Activated CD8-positive, alpha-beta T cell treated with anti-CD3 and anti-CD28 coated beads for 36 hours (primary cell): ENCODE data around the gene TANK. TPM values are rescaled to one million over a fixed set of nuclear protein-coding genes. Genes with fewer than 3 reads are reported as not detected.

Source experiments
- ATAC-seq: fragments of 200-7000 bp; cut with Tn5 transposase; one replicate; pipeline ENCODE4 v1.10.0; 2021; ENCODE audit warnings: mild to moderate bottlenecking, moderate library complexity
- CTCF ChIA-PET: fragments of 350-600 bp; sonication (Branson Sonifier 250); formaldehyde crosslinking; loops from one replicate; lab custom pipeline; 2021; ENCODE audit warnings: antibody characterized with exemption; lab: Charles Lee
- POLR2A ChIA-PET: fragments of 350-600 bp; sonication (Branson Sonifier 250); formaldehyde crosslinking; loops from one replicate; lab custom pipeline; 2021; ENCODE audit warnings: antibody characterized with exemption; lab: Charles Lee
- DNase-seq: peaks from one replicate; pipeline ENCODE4 v3.0.0-alpha.2; 2020
- H3K27ac Mint-ChIP-seq: one replicate; pipeline ENCODE4 v1.8.0; 2021; ENCODE audit warnings: mild to moderate bottlenecking, mixed read lengths
- H3K27me3 Mint-ChIP-seq: one replicate; pipeline ENCODE4 v1.8.0; 2021; ENCODE audit warnings: mixed read lengths
- H3K36me3 Mint-ChIP-seq: one replicate; pipeline ENCODE4 v1.8.0; 2021; ENCODE audit warnings: low read depth, mixed read lengths
- H3K4me1 Mint-ChIP-seq: one replicate; pipeline ENCODE4 v1.8.0; 2021; ENCODE audit warnings: low read depth, mixed read lengths
- H3K4me3 Mint-ChIP-seq: one replicate; pipeline ENCODE4 v1.8.0; 2021; ENCODE audit warnings: mild to moderate bottlenecking, moderate library complexity, mixed read lengths
- H3K9me3 Mint-ChIP-seq: one replicate; pipeline ENCODE4 v1.8.0; 2021; ENCODE audit warnings: mixed read lengths
- intact Hi-C: fragments of 100-400 bp; cut with micrococcal nuclease; formaldehyde crosslinking; loops from one replicate; pipeline ENCODE4 v1.10.0; 2022
- total RNA-seq, 2 experiments: library from RNA; stranded (reverse); gene quantifications; one replicate each; pipeline ENCODE4 v1.2.3, GENCODE V29; 2021
- TF ChIP-seq, protein P1 (sequence below): fragments of 200-600 bp; IDR thresholded peaks from one replicate; pipeline ENCODE4 v1.8.0; 2022; ENCODE audit warnings: antibody characterized with exemption, mild to moderate bottlenecking

Gene TANK
- total RNA-seq, 2 experiments from 2014 or later, result 49.2 to 51.6 TPM

DNA sequence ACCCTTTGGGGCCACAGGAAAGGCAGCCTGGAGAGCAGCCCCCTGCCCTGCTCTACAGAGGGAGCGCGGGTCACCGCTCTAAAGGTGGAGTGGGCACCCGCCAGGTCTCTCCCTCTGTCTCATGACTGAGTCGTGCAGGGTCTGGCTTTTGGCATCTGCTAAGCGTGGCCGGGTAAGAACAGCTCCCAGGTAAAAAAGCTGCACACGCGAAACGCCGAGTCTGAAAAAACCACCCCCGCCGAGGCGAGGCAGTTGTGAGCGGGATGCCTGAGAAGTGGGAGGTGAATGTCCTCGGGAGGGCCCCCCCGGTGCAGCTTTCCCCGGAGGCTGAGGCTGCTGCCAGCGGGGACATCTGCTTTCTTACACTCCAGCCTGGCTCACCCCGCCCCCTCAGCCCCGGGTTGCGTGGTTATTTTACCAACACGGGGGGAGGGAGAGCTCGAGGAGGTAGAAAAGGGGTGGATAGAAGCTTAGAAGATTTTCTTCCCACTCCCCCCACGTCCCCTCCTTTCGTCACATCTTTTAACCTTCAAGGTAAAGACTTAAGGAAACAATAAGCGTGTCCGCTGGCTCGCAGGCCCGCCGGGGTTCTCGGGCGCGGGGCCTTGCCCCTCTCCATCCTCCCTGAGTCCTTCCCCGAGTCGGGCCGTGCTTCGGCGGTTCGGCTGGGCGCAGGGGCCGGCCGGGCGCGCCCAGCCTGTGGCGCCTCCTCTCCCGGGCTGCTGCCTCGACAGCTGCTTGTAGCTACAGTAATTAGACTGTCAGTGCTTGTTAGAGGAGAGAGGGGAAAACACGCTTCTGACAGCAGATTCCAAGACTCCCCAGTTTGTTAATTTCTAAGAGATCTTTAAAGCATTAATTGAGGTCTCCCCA lies 77.4 kb downstream of the TANK start:
- peak; percentile 68 for DNase-seq
- Mint-ChIP-seq H3K4me1 (peaks cover 33% of the 10 kb centered on the region), H3K4me3 (peak overlapping the region; percentile 84), H3K27ac (peak overlapping the region; percentile 74), H3K27me3 (no peaks in the 10 kb centered on the region), H3K36me3 (peaks cover 14% of the 10 kb centered on the region), H3K9me3 (no peaks in the 10 kb centered on the region)
- ChIA-PET POLR2A (interaction anchor here (1.2 kb wide), 1 partner anchor 11 kb away, joined by 4 read pairs; no protein-coding TSS in a partner anchor), CTCF (interaction anchor here (0.9 to 1.5 kb wide), 6 partner anchors 9 to 53 kb away, joined by 4 to 8 read pairs (median 4); no protein-coding TSS in a partner anchor)
- peak; percentile 67 for ATAC-seq
- intact Hi-C loops, result loop anchor here (5.0 kb wide), 1 partner anchor 35 kb away; no protein-coding TSS in a partner anchor
- TF ChIP-seq, protein P1, sequence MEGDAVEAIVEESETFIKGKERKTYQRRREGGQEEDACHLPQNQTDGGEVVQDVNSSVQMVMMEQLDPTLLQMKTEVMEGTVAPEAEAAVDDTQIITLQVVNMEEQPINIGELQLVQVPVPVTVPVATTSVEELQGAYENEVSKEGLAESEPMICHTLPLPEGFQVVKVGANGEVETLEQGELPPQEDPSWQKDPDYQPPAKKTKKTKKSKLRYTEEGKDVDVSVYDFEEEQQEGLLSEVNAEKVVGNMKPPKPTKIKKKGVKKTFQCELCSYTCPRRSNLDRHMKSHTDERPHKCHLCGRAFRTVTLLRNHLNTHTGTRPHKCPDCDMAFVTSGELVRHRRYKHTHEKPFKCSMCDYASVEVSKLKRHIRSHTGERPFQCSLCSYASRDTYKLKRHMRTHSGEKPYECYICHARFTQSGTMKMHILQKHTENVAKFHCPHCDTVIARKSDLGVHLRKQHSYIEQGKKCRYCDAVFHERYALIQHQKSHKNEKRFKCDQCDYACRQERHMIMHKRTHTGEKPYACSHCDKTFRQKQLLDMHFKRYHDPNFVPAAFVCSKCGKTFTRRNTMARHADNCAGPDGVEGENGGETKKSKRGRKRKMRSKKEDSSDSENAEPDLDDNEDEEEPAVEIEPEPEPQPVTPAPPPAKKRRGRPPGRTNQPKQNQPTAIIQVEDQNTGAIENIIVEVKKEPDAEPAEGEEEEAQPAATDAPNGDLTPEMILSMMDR, result no peak

DNA sequence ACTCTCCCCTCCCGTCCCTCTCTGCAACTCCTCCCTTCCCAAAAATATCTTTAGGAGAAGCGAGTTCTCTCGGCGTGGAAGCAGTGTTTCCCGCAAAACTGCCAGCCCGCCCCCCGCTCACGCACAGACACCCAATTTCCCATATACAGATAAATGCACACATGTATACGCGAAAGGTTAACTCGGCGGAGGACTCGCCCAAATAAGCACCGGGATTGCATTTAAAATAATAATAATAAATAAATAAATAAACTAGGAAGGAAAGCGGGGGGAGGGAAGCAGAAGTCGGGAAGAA lies 78.0 kb downstream of the TANK start:
- Mint-ChIP-seq H3K36me3 (peaks cover 14% of the 10 kb centered on the region), H3K27ac (peak overlapping the region; percentile 74), H3K4me3 (peak overlapping the region; percentile 84), H3K9me3 (no peaks in the 10 kb centered on the region), H3K4me1 (peaks cover 38% of the 10 kb centered on the region), H3K27me3 (no peaks in the 10 kb centered on the region)
- DNase-seq (no peak), ATAC-seq (no peak)
- intact Hi-C loops, result loop anchor here (5.0 kb wide), 1 partner anchor 34 kb away; no protein-coding TSS in a partner anchor
- TF ChIP-seq, protein P1, result no peak
- POLR2A ChIA-PET, result interaction anchor here (1.2 kb wide), 1 partner anchor 11 kb away, joined by 4 read pairs; no protein-coding TSS in a partner anchor
- CTCF ChIA-PET, result interaction anchor here (1.5 kb wide), 2 partner anchors 15 to 54 kb away, joined by 4 to 8 read pairs; no protein-coding TSS in a partner anchor

DNA sequence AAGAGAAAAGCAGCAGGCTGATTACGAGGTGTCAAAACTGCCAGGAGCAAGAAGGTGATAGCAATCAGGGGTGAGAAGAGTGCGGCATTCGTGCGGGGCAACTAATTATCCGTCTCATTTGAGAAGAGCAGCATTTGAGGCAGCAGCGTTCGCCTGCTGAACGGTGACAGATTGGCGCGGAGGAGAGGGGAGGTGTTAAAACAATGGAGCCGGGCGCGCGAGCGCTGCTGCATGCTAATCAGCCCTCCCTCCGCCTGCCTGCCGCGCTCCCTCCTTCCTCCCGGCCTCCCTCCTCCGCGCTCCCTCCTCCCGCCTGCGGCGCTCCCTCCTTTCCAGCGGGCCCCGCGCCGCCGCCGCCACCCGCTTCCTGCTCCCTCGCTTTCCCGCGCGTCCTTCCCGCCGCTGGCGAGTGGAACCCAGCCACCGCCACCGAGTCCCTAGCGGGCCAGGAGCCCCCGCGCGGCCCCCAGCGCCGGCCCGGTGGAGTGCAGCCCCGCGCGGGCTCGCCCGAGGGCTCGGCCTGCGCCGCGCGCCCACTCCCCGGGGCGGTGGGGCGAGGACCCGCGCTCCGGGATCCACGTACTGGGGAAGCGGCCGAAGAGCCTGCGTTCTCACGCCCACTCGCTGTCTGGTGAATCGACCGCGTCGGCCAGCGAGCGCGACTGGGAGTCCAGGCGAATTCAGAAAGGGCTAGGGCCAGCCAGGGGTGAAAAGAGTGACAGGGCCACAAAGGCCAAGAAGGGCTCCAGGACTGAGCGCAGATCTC lies 78.5 kb downstream of the TANK start:
- TF ChIP-seq, protein P1, result no peak
- peak overlapping the region; percentile 74 for H3K27ac Mint-ChIP-seq
- H3K4me3 Mint-ChIP-seq, result peak overlapping the region; percentile 84
- ChIA-PET POLR2A (no interaction called here), CTCF (interaction anchor here (1.6 kb wide), 1 partner anchor 12 kb away, joined by 6 read pairs; no protein-coding TSS in a partner anchor)
- intact Hi-C loops, result loop anchor here (5.0 kb wide), 1 partner anchor 34 kb away; no protein-coding TSS in a partner anchor
- DNase-seq, result peak; percentile 76
- peak; percentile 60 for ATAC-seq
- no peaks in the 10 kb centered on the region for H3K9me3 Mint-ChIP-seq
- no peaks in the 10 kb centered on the region for H3K27me3 Mint-ChIP-seq
- peaks cover 42% of the 10 kb centered on the region for H3K4me1 Mint-ChIP-seq
- H3K36me3 Mint-ChIP-seq, result peaks cover 14% of the 10 kb centered on the region

DNA sequence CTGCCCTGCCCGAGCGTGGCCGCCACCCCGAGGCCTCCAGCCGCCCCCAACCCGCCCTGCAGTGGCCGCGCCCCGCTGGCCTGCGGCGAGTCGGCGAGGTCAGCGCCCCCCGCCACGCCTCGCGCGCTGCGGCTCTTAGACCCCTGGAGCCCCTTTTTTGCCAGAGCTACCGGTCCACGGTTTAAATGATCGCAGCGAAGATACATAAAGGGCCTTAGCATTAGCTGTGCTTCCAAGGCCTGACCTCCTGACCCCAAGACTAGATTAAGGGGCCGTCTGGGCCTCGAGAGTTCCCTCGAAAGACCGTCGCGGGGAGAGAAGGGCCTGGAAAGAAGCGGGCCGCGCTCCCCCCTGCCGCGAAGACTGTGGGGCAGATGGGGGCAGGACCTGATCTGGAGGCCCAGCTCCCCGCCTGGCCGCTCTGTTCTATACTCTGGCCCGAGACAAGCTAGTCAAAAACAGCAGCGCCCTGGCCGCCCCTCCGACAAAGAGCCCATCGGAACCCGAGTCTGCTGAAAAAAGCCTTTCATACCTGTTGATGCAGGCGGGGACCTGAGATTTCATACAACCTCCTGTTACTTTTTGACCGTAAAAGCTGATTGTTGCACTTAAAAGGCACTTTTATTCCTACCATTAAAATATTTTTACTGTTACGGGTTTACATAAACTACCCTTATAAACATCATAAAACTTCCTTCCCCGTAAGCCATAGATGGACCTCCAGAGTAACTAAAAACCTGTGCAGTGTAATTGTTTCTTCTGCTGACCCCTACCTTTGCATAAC lies 79.3 kb downstream of the TANK start:
- H3K36me3 Mint-ChIP-seq, result peaks cover 14% of the 10 kb centered on the region
- ATAC-seq (no peak), DNase-seq (no peak)
- H3K4me3 Mint-ChIP-seq, result peak overlapping the region; percentile 14
- H3K27me3 Mint-ChIP-seq, result peaks cover 2% of the 10 kb centered on the region
- ChIA-PET POLR2A (interaction anchor here (0.6 kb wide), 1 partner anchor 283 kb away, joined by 3 read pairs; no protein-coding TSS in a partner anchor), CTCF (interaction anchor here (1.4 to 2.1 kb wide), 4 partner anchors 9 to 34 kb away, joined by 3 to 8 read pairs (median 6); no protein-coding TSS in a partner anchor)
- H3K27ac Mint-ChIP-seq, result no peak overlapping the region
- no peaks in the 10 kb centered on the region for H3K9me3 Mint-ChIP-seq
- intact Hi-C loops, result loop anchor here (5.0 to 10.0 kb wide), 2 partner anchors 33 to 165 kb away; no protein-coding TSS in a partner anchor
- TF ChIP-seq, protein P1, result no peak
- peaks cover 42% of the 10 kb centered on the region for H3K4me1 Mint-ChIP-seq
